ENCODE measurements around the gene SNTG2.
"Not testable (repeated sequence)": the region's sequence is repeated elsewhere in the genome, so short reads cannot be mapped to it uniquely, and the experiment has no call there.

Gene SNTG2

GRCh38 chr2:1088192-1088860, 137.7 kb downstream of the SNTG2 start:
- no peak overlapping the region for H3K14ac ChIP-seq (ENCODE audit: low read length)
- no peaks in the 10 kb centered on the region for H3K79me1 ChIP-seq (ENCODE audit: low read depth, low read length)
- DNase-seq (ENCODE audit: low spot score) = no peak

GRCh38 chr2:1088940-1089339, 138.3 kb downstream of the SNTG2 start:
- no CpG with 5 or more reads among the region's 4 CpGs for WGBS, 2 donors (ENCODE audit: extremely low coverage in 2 of 2, insufficient read length in 2 of 2, insufficient replicate concordance in 1 of 2)
- Histone ChIP-seq H3K9ac (ENCODE audit: low read depth, low read length, poor library complexity) (no peak overlapping the region), H3K27ac (replicated peaks; ENCODE audit: low read length) (no peak overlapping the region), H2AK5ac (ENCODE audit: low read depth, low read length) (no peak overlapping the region), H2BK15ac (ENCODE audit: low read length) (no peak overlapping the region), H3K18ac (ENCODE audit: low read length) (no peak overlapping the region), H3K14ac (ENCODE audit: low read length) (no peak overlapping the region), H3K36me3 (replicated peaks in 1 of 2; ENCODE audit: control insufficient read depth in 2 of 2, insufficient read depth in 2 of 2, low read length in 2 of 2) (no peaks in the 10 kb centered on the region), H3K4me3 (ENCODE audit: low read length in 2 of 2) (no peak overlapping the region), H4K8ac (ENCODE audit: low read depth, low read length) (no peak overlapping the region), H2BK5ac (ENCODE audit: low read length) (no peak overlapping the region), H3K27me3 (ENCODE audit: control insufficient read depth in 3 of 3, insufficient read depth in 3 of 3, low read depth in 1 of 3, low read length in 3 of 3) (no peaks in the 10 kb centered on the region), H2AFZ (ENCODE audit: low read length) (no peak overlapping the region), H3K4ac (ENCODE audit: low read length) (no peak overlapping the region), H2BK120ac (ENCODE audit: low read depth, low read length) (no peak overlapping the region), H3K23ac (ENCODE audit: low read depth, low read length, poor library complexity) (no peak overlapping the region), H3K4me1 (ENCODE audit: control insufficient read depth in 2 of 2, insufficient read depth in 1 of 2, low read depth in 1 of 2, low read length in 2 of 2) (no peaks in the 10 kb centered on the region), H3K4me2 (ENCODE audit: insufficient read depth, low read length, poor library complexity, severe bottlenecking) (no peak overlapping the region), H3K9me3 (replicated peaks in 1 of 2; ENCODE audit: control insufficient read depth in 2 of 2, insufficient read depth in 1 of 2, low read depth in 1 of 2, low read length in 2 of 2) (peaks cover 0 to 7% of the 10 kb centered on the region in 2 donors), H3K79me1 (ENCODE audit: low read depth, low read length) (no peaks in the 10 kb centered on the region), H4K91ac (ENCODE audit: low read depth, low read length, poor library complexity) (no peak overlapping the region), H2BK12ac (ENCODE audit: low read length) (no peak overlapping the region)
- DNase-seq (ENCODE audit: low spot score) = no peak

More at GRCh38 chr2:1088192-1088860, 137.7 kb downstream of the SNTG2 start:
- no peak overlapping the region for H2BK12ac ChIP-seq (ENCODE audit: low read length)
- no peak overlapping the region for H2BK5ac ChIP-seq (ENCODE audit: low read length)
- H4K8ac ChIP-seq (ENCODE audit: low read depth, low read length) = no peak overlapping the region
- H3K27ac ChIP-seq (replicated peaks; ENCODE audit: low read length) = no peak overlapping the region
- no peak overlapping the region for H2AFZ ChIP-seq (ENCODE audit: low read length)
- H4K91ac ChIP-seq (ENCODE audit: low read depth, low read length, poor library complexity) = no peak overlapping the region
- no peak overlapping the region for H3K4ac ChIP-seq (ENCODE audit: low read length)
- no peak overlapping the region for H2BK15ac ChIP-seq (ENCODE audit: low read length)
- no peak overlapping the region for H3K4me3 ChIP-seq (ENCODE audit: low read length in 2 of 2)
- no peak overlapping the region for H2AK5ac ChIP-seq (ENCODE audit: low read depth, low read length)
- H3K9me3 ChIP-seq (replicated peaks in 1 of 2; ENCODE audit: control insufficient read depth in 2 of 2, insufficient read depth in 1 of 2, low read depth in 1 of 2, low read length in 2 of 2) = peaks cover 0 to 7% of the 10 kb centered on the region in 2 donors
- H3K4me1 ChIP-seq (ENCODE audit: control insufficient read depth in 2 of 2, insufficient read depth in 1 of 2, low read depth in 1 of 2, low read length in 2 of 2) = no peaks in the 10 kb centered on the region
- no peak overlapping the region for H2BK120ac ChIP-seq (ENCODE audit: low read depth, low read length)
- WGBS, 2 donors (ENCODE audit: extremely low coverage in 2 of 2, insufficient read length in 2 of 2, insufficient replicate concordance in 1 of 2) = no CpG with 5 or more reads among the region's 6 CpGs
- H3K23ac ChIP-seq (ENCODE audit: low read depth, low read length, poor library complexity) = no peak overlapping the region
- H3K27me3 ChIP-seq (ENCODE audit: control insufficient read depth in 3 of 3, insufficient read depth in 3 of 3, low read depth in 1 of 3, low read length in 3 of 3) = no peaks in the 10 kb centered on the region
- peak overlapping the region; percentile 39 for H3K9ac ChIP-seq (ENCODE audit: low read depth, low read length, poor library complexity)
- H3K4me2 ChIP-seq (ENCODE audit: insufficient read depth, low read length, poor library complexity, severe bottlenecking) = no peak overlapping the region
- H3K36me3 ChIP-seq (replicated peaks in 1 of 2; ENCODE audit: control insufficient read depth in 2 of 2, insufficient read depth in 2 of 2, low read length in 2 of 2) = no peaks in the 10 kb centered on the region
- H3K18ac ChIP-seq (ENCODE audit: low read length) = peak overlapping the region; percentile 62

- Histone ChIP-seq H3K23ac (ENCODE audit: low read depth, low read length, poor library complexity) (no peak overlapping the region), H3K4ac (ENCODE audit: low read length) (no peak overlapping the region), H3K4me3 (ENCODE audit: low read length in 2 of 2) (no peak overlapping the region), H2BK12ac (ENCODE audit: low read length) (no peak overlapping the region), H2AK5ac (ENCODE audit: low read depth, low read length) (no peak overlapping the region), H3K4me2 (ENCODE audit: insufficient read depth, low read length, poor library complexity, severe bottlenecking) (no peak overlapping the region), H3K27me3 (ENCODE audit: control insufficient read depth in 3 of 3, insufficient read depth in 3 of 3, low read depth in 1 of 3, low read length in 3 of 3) (no peaks in the 10 kb centered on the region), H3K27ac (replicated peaks; ENCODE audit: low read length) (no peak overlapping the region), H4K8ac (ENCODE audit: low read depth, low read length) (no peak overlapping the region), H3K18ac (ENCODE audit: low read length) (no peak overlapping the region), H3K4me1 (ENCODE audit: control insufficient read depth in 2 of 2, insufficient read depth in 1 of 2, low read depth in 1 of 2, low read length in 2 of 2) (peaks cover 0 to 7% of the 10 kb centered on the region in 2 donors), H2AFZ (ENCODE audit: low read length) (no peak overlapping the region), H3K36me3 (replicated peaks in 1 of 2; ENCODE audit: control insufficient read depth in 2 of 2, insufficient read depth in 2 of 2, low read length in 2 of 2) (no peaks in the 10 kb centered on the region), H3K14ac (ENCODE audit: low read length) (no peak overlapping the region), H2BK5ac (ENCODE audit: low read length) (no peak overlapping the region), H3K9me3 (replicated peaks in 1 of 2; ENCODE audit: control insufficient read depth in 2 of 2, insufficient read depth in 1 of 2, low read depth in 1 of 2, low read length in 2 of 2) (peaks cover 0 to 7% of the 10 kb centered on the region in 2 donors), H2BK15ac (ENCODE audit: low read length) (no peak overlapping the region), H2BK120ac (ENCODE audit: low read depth, low read length) (no peak overlapping the region), H3K9ac (ENCODE audit: low read depth, low read length, poor library complexity) (no peak overlapping the region), H4K91ac (ENCODE audit: low read depth, low read length, poor library complexity) (no peak overlapping the region), H3K79me1 (ENCODE audit: low read depth, low read length) (no peaks in the 10 kb centered on the region)
- no peak for DNase-seq (ENCODE audit: low spot score)
- no CpG with 5 or more reads among the region's 5 CpGs for WGBS, 2 donors (ENCODE audit: extremely low coverage in 2 of 2, insufficient read length in 2 of 2, insufficient replicate concordance in 1 of 2)
Measured at GRCh38 chr2:1091895-1092585, 141.4 kb downstream of the SNTG2 start.

GRCh38 chr2:1093668-1094067, 143.0 kb downstream of the SNTG2 start:
- not testable (repeated sequence) for H2BK15ac ChIP-seq (ENCODE audit: low read length); H3K36me3 ChIP-seq (replicated peaks in 1 of 2; ENCODE audit: control insufficient read depth in 2 of 2, insufficient read depth in 2 of 2, low read length in 2 of 2); DNase-seq (ENCODE audit: low spot score); H2BK12ac ChIP-seq (ENCODE audit: low read length); H3K9ac ChIP-seq (ENCODE audit: low read depth, low read length, poor library complexity); H2BK5ac ChIP-seq (ENCODE audit: low read length); H3K14ac ChIP-seq (ENCODE audit: low read length); H3K23ac ChIP-seq (ENCODE audit: low read depth, low read length, poor library complexity); H2AFZ ChIP-seq (ENCODE audit: low read length); H3K4me3 ChIP-seq (ENCODE audit: low read length in 2 of 2); H4K8ac ChIP-seq (ENCODE audit: low read depth, low read length); H4K91ac ChIP-seq (ENCODE audit: low read depth, low read length, poor library complexity); H3K9me3 ChIP-seq (replicated peaks in 1 of 2; ENCODE audit: control insufficient read depth in 2 of 2, insufficient read depth in 1 of 2, low read depth in 1 of 2, low read length in 2 of 2); H2AK5ac ChIP-seq (ENCODE audit: low read depth, low read length); H3K4ac ChIP-seq (ENCODE audit: low read length); H3K18ac ChIP-seq (ENCODE audit: low read length); H3K27me3 ChIP-seq (ENCODE audit: control insufficient read depth in 3 of 3, insufficient read depth in 3 of 3, low read depth in 1 of 3, low read length in 3 of 3); H3K4me2 ChIP-seq (ENCODE audit: insufficient read depth, low read length, poor library complexity, severe bottlenecking); H2BK120ac ChIP-seq (ENCODE audit: low read depth, low read length); H3K79me1 ChIP-seq (ENCODE audit: low read depth, low read length); H3K27ac ChIP-seq (replicated peaks; ENCODE audit: low read length)
- no CpG with 5 or more reads among the region's 6 CpGs for WGBS, 2 donors (ENCODE audit: extremely low coverage in 2 of 2, insufficient read length in 2 of 2, insufficient replicate concordance in 1 of 2)
- H3K4me1 ChIP-seq (ENCODE audit: control insufficient read depth in 2 of 2, insufficient read depth in 1 of 2, low read depth in 1 of 2, low read length in 2 of 2) = peaks cover 0 to 15% of the 10 kb centered on the region in 2 donors
